Measurements from ENCODE around the gene TGM1.

TGM1 gene

GRCh38 chr14:24256960-24257359, 6.0 kb downstream of the TGM1 start:
- Histone ChIP-seq H3K4me3 (ENCODE audit: low read length) (no peak overlapping the region), H4K5ac (ENCODE audit: low read length) (no peak overlapping the region), H3K27me3 (ENCODE audit: insufficient read depth, low read length, poor library complexity) (no peaks in the 10 kb centered on the region), H2BK5ac (ENCODE audit: low read length) (no peak overlapping the region), H3K79me1 (ENCODE audit: low read length) (no peaks in the 10 kb centered on the region), H3K4ac (ENCODE audit: low read depth, low read length) (no peak overlapping the region), H3K4me1 (ENCODE audit: control insufficient read depth, low read depth, low read length) (no peaks in the 10 kb centered on the region), H3K79me2 (ENCODE audit: control insufficient read depth, insufficient read depth, low read length) (no peaks in the 10 kb centered on the region), H4K8ac (ENCODE audit: low read depth, low read length) (no peak overlapping the region), H3K9ac (ENCODE audit: low read length) (no peak overlapping the region), H3K18ac (ENCODE audit: low read length) (no peak overlapping the region), H3K27ac (ENCODE audit: low read depth, low read length) (no peak overlapping the region), H3K23ac (ENCODE audit: low read length) (no peak overlapping the region), H3K56ac (ENCODE audit: low read length) (no peak overlapping the region), H2BK15ac (replicated peaks; ENCODE audit: low read depth) (no peak overlapping the region), H2BK120ac (ENCODE audit: low read depth, low read length) (no peak overlapping the region), H3K4me2 (ENCODE audit: low read length) (no peak overlapping the region), H3K36me3 (ENCODE audit: control insufficient read depth, insufficient read depth, low read length) (no peaks in the 10 kb centered on the region), H2AK5ac (ENCODE audit: low read length) (no peak overlapping the region)
- DNase-seq, result no peak
- WGBS (ENCODE audit: extremely low coverage, insufficient coverage, low lambda C conversion rate), result no CpG with 5 or more reads among the region's 4 CpGs

DNA sequence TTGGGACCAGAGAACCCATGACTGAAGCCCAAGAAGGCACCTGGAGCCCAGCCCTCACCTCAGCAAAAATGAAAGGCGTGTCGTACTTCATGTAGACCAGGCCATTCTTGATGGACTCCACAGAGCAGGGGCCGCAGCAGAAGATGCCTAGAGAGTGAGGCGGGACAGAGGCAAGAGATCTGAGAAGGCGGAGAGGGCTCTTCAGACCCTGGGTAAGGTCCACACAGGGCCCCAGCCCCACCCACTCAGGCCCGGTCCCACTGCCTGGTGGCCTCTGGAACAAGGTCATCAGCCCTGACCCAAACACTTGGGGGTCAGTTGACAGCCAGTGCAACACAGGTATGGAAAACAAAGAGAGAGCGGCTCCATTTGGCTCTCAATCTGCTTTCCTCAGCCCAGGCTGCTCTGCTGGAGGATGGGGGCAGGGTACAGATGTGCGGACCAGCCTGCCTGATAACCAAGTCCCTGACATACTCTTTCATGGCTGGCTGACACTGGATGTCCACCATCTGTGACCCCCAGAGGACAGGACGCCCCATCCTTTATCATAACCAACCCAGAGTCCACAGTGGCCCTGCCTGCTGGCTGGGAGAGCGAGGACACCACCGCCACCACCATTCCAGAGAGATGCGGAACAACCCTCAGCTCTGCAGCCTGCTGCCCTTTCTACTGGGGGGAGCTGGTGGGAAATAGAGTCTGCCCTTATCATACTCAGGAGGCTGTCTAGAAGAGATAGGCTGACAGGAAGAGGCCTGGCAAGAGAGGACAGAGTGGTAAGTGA, 6.9 kb downstream of the TGM1 start:
- WGBS (ENCODE audit: extremely low coverage, insufficient coverage, low lambda C conversion rate), result no CpG with 5 or more reads among the region's 12 CpGs
- no peak overlapping the region for H3K4me2 ChIP-seq (ENCODE audit: low read length)
- no peak overlapping the region for H3K4ac ChIP-seq (ENCODE audit: low read depth, low read length)
- no peaks in the 10 kb centered on the region for H3K36me3 ChIP-seq (ENCODE audit: control insufficient read depth, insufficient read depth, low read length)
- no peaks in the 10 kb centered on the region for H3K4me1 ChIP-seq (ENCODE audit: control insufficient read depth, low read depth, low read length)
- no peak overlapping the region for H2BK5ac ChIP-seq (ENCODE audit: low read length)
- no peak overlapping the region for H2BK120ac ChIP-seq (ENCODE audit: low read depth, low read length)
- H3K9ac ChIP-seq (ENCODE audit: low read length), result no peak overlapping the region
- no peak for DNase-seq
- no peak overlapping the region for H3K23ac ChIP-seq (ENCODE audit: low read length)
- no peaks in the 10 kb centered on the region for H3K79me2 ChIP-seq (ENCODE audit: control insufficient read depth, insufficient read depth, low read length)
- no peak overlapping the region for H4K5ac ChIP-seq (ENCODE audit: low read length)
- no peak overlapping the region for H3K4me3 ChIP-seq (ENCODE audit: low read length)
- no peak overlapping the region for H3K27ac ChIP-seq (ENCODE audit: low read depth, low read length)
- no peaks in the 10 kb centered on the region for H3K79me1 ChIP-seq (ENCODE audit: low read length)
- no peaks in the 10 kb centered on the region for H3K27me3 ChIP-seq (ENCODE audit: insufficient read depth, low read length, poor library complexity)
- no peak overlapping the region for H3K56ac ChIP-seq (ENCODE audit: low read length)
- H4K8ac ChIP-seq (ENCODE audit: low read depth, low read length), result no peak overlapping the region
- H3K18ac ChIP-seq (ENCODE audit: low read length), result no peak overlapping the region
- H2BK15ac ChIP-seq (replicated peaks; ENCODE audit: low read depth), result no peak overlapping the region
- no peak overlapping the region for H2AK5ac ChIP-seq (ENCODE audit: low read length)

DNA sequence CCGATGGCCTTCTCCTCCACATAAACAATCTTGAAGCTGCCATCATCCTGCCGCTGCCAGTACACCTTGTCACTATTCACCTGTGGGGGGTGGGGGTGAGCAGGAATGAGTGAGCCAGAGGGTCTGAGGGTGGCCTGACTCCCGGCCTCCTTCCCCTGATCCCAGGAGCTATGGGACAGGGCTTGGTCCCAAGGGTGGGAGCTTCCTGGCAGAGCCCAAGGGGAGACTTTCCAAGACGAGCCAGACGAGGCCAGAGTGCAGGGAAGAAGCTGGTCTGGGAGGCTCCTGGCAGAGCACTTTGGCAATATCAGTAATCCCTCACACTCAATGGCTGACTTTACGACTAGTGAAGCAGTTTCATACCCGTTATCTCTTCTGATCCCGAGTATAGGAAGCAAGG, 7.5 kb downstream of the TGM1 start:
- H3K79me2 ChIP-seq (ENCODE audit: control insufficient read depth, insufficient read depth, low read length), result no peaks in the 10 kb centered on the region

DNA sequence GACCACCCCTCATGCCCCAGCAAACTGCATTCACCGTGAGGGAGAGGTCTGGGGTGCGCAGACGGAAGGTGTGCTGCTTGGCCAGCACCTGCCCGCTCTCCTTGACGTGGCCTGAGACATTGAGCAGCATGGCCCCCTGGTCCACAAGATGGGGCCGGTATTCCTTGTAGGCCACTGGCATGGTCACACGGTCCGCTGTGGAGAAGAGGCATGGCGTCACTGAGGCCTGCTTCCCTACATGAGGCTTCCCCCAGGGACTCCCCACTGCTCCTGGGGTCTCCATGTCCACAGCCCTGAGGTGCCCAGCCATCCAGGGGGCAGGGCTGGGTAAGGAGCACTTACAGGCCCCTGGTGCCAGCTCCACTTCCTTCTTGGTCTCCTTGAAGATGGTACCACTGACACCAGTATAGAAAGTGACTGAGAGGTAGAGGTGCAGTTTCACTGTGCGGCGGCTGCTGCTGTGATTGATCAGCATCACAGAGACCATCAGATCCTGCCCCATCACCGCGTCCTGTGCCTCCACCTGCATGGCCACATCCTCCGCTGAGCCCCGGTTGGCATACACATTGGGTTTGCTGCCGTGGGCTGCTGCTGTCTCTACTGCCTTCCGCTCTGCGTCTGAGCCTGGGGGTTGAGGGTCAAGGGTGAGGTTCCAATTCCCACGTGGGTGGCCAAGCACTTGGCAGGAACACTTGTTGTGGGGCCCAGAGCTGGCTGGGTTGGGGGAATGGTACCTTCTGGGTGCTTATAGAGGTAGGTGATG, 8.2 kb downstream of the TGM1 start:
- H3K36me3 ChIP-seq (ENCODE audit: control insufficient read depth, insufficient read depth, low read length), result no peaks in the 10 kb centered on the region
- no peak overlapping the region for H3K23ac ChIP-seq (ENCODE audit: low read length)
- no peaks in the 10 kb centered on the region for H3K27me3 ChIP-seq (ENCODE audit: insufficient read depth, low read length, poor library complexity)
- no peak overlapping the region for H3K56ac ChIP-seq (ENCODE audit: low read length)
- no peak overlapping the region for H2BK120ac ChIP-seq (ENCODE audit: low read depth, low read length)
- no peak overlapping the region for H2BK5ac ChIP-seq (ENCODE audit: low read length)
- no peak for DNase-seq
- H3K4me2 ChIP-seq (ENCODE audit: low read length), result no peak overlapping the region
- H2BK15ac ChIP-seq (replicated peaks; ENCODE audit: low read depth), result no peak overlapping the region
- H3K9ac ChIP-seq (ENCODE audit: low read length), result no peak overlapping the region
- WGBS (ENCODE audit: extremely low coverage, insufficient coverage, low lambda C conversion rate), result no CpG with 5 or more reads among the region's 19 CpGs
- H3K4me1 ChIP-seq (ENCODE audit: control insufficient read depth, low read depth, low read length), result no peaks in the 10 kb centered on the region
- H3K4me3 ChIP-seq (ENCODE audit: low read length), result no peak overlapping the region
- no peaks in the 10 kb centered on the region for H3K79me2 ChIP-seq (ENCODE audit: control insufficient read depth, insufficient read depth, low read length)
- H3K18ac ChIP-seq (ENCODE audit: low read length), result no peak overlapping the region
- no peak overlapping the region for H4K5ac ChIP-seq (ENCODE audit: low read length)
- H4K8ac ChIP-seq (ENCODE audit: low read depth, low read length), result no peak overlapping the region
- H3K79me1 ChIP-seq (ENCODE audit: low read length), result no peaks in the 10 kb centered on the region
- H2AK5ac ChIP-seq (ENCODE audit: low read length), result no peak overlapping the region
- H3K27ac ChIP-seq (ENCODE audit: low read depth, low read length), result no peak overlapping the region
- H3K4ac ChIP-seq (ENCODE audit: low read depth, low read length), result no peak overlapping the region

More for the DNA sequence above, 7.5 kb downstream of the TGM1 start:
- Histone ChIP-seq H2AK5ac (ENCODE audit: low read length) (no peak overlapping the region), H3K18ac (ENCODE audit: low read length) (no peak overlapping the region), H3K4ac (ENCODE audit: low read depth, low read length) (no peak overlapping the region), H2BK120ac (ENCODE audit: low read depth, low read length) (no peak overlapping the region), H3K4me2 (ENCODE audit: low read length) (no peak overlapping the region), H4K5ac (ENCODE audit: low read length) (no peak overlapping the region), H3K23ac (ENCODE audit: low read length) (no peak overlapping the region), H3K4me3 (ENCODE audit: low read length) (no peak overlapping the region), H4K8ac (ENCODE audit: low read depth, low read length) (no peak overlapping the region), H3K27ac (ENCODE audit: low read depth, low read length) (no peak overlapping the region), H2BK5ac (ENCODE audit: low read length) (no peak overlapping the region), H2BK15ac (replicated peaks; ENCODE audit: low read depth) (no peak overlapping the region), H3K27me3 (ENCODE audit: insufficient read depth, low read length, poor library complexity) (no peaks in the 10 kb centered on the region), H3K4me1 (ENCODE audit: control insufficient read depth, low read depth, low read length) (no peaks in the 10 kb centered on the region), H3K9ac (ENCODE audit: low read length) (no peak overlapping the region), H3K36me3 (ENCODE audit: control insufficient read depth, insufficient read depth, low read length) (no peaks in the 10 kb centered on the region), H3K79me1 (ENCODE audit: low read length) (no peaks in the 10 kb centered on the region), H3K56ac (ENCODE audit: low read length) (no peak overlapping the region)
- no CpG with 5 or more reads among the region's 8 CpGs for WGBS (ENCODE audit: extremely low coverage, insufficient coverage, low lambda C conversion rate)
- no peak for DNase-seq

DNA sequence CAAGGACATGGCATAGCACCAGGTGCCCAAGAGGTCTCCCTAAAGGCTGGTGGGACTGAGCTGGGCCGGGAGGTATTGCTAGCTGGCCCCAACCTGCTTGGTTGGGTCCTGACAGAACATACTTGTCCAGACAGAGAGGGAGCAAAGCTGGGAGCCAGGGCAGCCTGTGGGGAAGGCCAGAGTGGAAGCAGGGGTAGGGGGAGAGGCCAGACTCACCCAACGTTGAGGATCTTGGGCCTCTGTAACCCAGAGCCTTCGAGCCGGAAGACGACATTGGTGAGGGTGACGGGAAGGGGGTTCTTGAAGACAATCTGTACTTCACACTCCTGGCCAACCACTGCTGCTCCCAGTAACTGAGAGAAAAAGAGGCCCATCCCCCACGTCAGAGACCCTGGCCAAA, 9.0 kb downstream of the TGM1 start:
- Histone ChIP-seq H2BK120ac (ENCODE audit: low read depth, low read length) (no peak overlapping the region), H3K18ac (ENCODE audit: low read length) (no peak overlapping the region), H3K23ac (ENCODE audit: low read length) (no peak overlapping the region), H3K4me1 (ENCODE audit: control insufficient read depth, low read depth, low read length) (no peaks in the 10 kb centered on the region), H3K9ac (ENCODE audit: low read length) (no peak overlapping the region), H3K4ac (ENCODE audit: low read depth, low read length) (no peak overlapping the region), H3K4me2 (ENCODE audit: low read length) (no peak overlapping the region), H3K27me3 (ENCODE audit: insufficient read depth, low read length, poor library complexity) (no peaks in the 10 kb centered on the region), H2BK15ac (replicated peaks; ENCODE audit: low read depth) (no peak overlapping the region), H3K79me1 (ENCODE audit: low read length) (no peaks in the 10 kb centered on the region), H3K79me2 (ENCODE audit: control insufficient read depth, insufficient read depth, low read length) (no peaks in the 10 kb centered on the region), H4K8ac (ENCODE audit: low read depth, low read length) (no peak overlapping the region), H3K27ac (ENCODE audit: low read depth, low read length) (no peak overlapping the region), H3K56ac (ENCODE audit: low read length) (no peak overlapping the region), H2BK5ac (ENCODE audit: low read length) (no peak overlapping the region), H4K5ac (ENCODE audit: low read length) (no peak overlapping the region), H3K36me3 (ENCODE audit: control insufficient read depth, insufficient read depth, low read length) (no peaks in the 10 kb centered on the region), H3K4me3 (ENCODE audit: low read length) (no peak overlapping the region), H2AK5ac (ENCODE audit: low read length) (no peak overlapping the region)
- no CpG with 5 or more reads among the region's 7 CpGs for WGBS (ENCODE audit: extremely low coverage, insufficient coverage, low lambda C conversion rate)
- no peak for DNase-seq
